Nephron progenitor cell (in vitro differentiated cells): ENCODE data around the gene TRIM2.

Source experiments
- DNase-seq: peaks from one replicate; pipeline ENCODE4 v3.0.0; 2021
- H3K27ac Mint-ChIP-seq: 2 replicates; pipeline ENCODE4 v1.8.0; 2021; ENCODE audit warnings: mild to moderate bottlenecking, moderate library complexity, mixed read lengths
- H3K27me3 Mint-ChIP-seq: 2 replicates; pipeline ENCODE4 v1.8.0; 2021; ENCODE audit warnings: mild to moderate bottlenecking, low read depth, mixed read lengths; ENCODE audit not compliant: poor library complexity
- H3K36me3 Mint-ChIP-seq: 2 replicates; pipeline ENCODE4 v1.8.0; 2021; ENCODE audit warnings: low read depth, mixed read lengths
- H3K4me1 Mint-ChIP-seq: 2 replicates; pipeline ENCODE4 v1.8.0; 2021; ENCODE audit warnings: mixed read lengths
- H3K4me3 Mint-ChIP-seq: 2 replicates; pipeline ENCODE4 v1.8.0; 2021; ENCODE audit warnings: mild to moderate bottlenecking, moderate library complexity, mixed read lengths
- H3K9me3 Mint-ChIP-seq: 2 replicates; pipeline ENCODE4 v1.8.0; 2021; ENCODE audit warnings: mild to moderate bottlenecking, moderate library complexity, mixed read lengths
- TF ChIP-seq, protein P1 (sequence below): fragments of 200-600 bp; sonication (generic); IDR thresholded peaks from 2 replicates; pipeline ENCODE4 v1.5.0; 2021; ENCODE audit warnings: antibody characterized with exemption

The TRIM2 gene

DNA sequence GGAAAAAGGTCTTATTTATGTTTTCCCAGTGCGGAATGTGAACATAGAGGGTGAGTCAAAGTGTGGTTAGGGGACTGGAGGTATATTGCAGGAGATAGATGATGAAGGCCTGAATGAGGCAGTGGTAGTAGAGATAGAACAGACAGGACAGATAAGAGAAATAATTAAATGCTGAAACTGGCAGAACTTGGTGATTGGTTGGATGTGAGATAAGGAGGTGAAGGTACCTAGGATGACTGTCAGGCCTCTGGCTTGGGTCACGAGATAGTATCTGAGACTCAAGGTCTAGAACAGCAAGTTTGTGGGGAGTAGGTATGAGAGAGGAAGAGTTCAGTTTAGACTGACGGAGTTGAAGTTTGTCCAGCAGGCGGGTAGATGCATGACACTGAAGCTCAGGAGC lies 143.8 kb downstream of the TRIM2 start:
- H3K36me3 Mint-ChIP-seq: peaks cover 12% of the 10 kb centered on the region
- H3K27me3 Mint-ChIP-seq: peaks cover 3% of the 10 kb centered on the region
- H3K27ac Mint-ChIP-seq: no peak overlapping the region
- no peak for DNase-seq
- TF ChIP-seq, protein P1, sequence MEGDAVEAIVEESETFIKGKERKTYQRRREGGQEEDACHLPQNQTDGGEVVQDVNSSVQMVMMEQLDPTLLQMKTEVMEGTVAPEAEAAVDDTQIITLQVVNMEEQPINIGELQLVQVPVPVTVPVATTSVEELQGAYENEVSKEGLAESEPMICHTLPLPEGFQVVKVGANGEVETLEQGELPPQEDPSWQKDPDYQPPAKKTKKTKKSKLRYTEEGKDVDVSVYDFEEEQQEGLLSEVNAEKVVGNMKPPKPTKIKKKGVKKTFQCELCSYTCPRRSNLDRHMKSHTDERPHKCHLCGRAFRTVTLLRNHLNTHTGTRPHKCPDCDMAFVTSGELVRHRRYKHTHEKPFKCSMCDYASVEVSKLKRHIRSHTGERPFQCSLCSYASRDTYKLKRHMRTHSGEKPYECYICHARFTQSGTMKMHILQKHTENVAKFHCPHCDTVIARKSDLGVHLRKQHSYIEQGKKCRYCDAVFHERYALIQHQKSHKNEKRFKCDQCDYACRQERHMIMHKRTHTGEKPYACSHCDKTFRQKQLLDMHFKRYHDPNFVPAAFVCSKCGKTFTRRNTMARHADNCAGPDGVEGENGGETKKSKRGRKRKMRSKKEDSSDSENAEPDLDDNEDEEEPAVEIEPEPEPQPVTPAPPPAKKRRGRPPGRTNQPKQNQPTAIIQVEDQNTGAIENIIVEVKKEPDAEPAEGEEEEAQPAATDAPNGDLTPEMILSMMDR: no peak
- H3K4me3 Mint-ChIP-seq: no peak overlapping the region
- peaks cover 42% of the 10 kb centered on the region for H3K4me1 Mint-ChIP-seq
- no peaks in the 10 kb centered on the region for H3K9me3 Mint-ChIP-seq

GRCh38 chr4:153349206-153349805 lies 145.1 kb downstream of the TRIM2 start:
- no peaks in the 10 kb centered on the region for H3K27me3 Mint-ChIP-seq
- H3K4me3 Mint-ChIP-seq: no peak overlapping the region
- TF ChIP-seq, protein P1: no peak
- H3K4me1 Mint-ChIP-seq: peaks cover 37% of the 10 kb centered on the region
- H3K36me3 Mint-ChIP-seq: peaks cover 12% of the 10 kb centered on the region
- H3K9me3 Mint-ChIP-seq: no peaks in the 10 kb centered on the region
- DNase-seq: no peak
- H3K27ac Mint-ChIP-seq: no peak overlapping the region

DNA sequence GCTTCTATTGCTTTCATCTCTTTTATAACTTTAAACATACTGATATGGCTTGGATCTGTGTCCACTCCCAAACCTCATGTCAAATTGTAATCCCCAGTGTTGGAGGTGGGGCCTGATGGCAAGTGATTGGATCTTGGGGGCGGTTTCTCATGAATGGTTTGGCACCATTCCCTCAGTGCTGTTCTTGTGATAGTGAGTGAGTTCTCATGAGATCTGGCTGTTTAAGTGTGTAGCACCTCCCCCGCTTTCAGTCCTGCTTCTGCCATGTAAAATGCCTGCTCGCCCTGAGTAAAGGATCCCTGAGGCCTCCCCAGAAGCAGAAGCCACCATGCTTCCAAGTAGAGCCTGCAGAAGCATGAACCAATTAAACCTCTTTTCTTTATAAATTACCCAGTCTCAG lies 157.9 kb downstream of the TRIM2 start:
- no peaks in the 10 kb centered on the region for H3K27me3 Mint-ChIP-seq
- H3K36me3 Mint-ChIP-seq: peaks cover 75% of the 10 kb centered on the region
- no peak overlapping the region for H3K4me3 Mint-ChIP-seq
- H3K9me3 Mint-ChIP-seq: no peaks in the 10 kb centered on the region
- peaks cover 9% of the 10 kb centered on the region for H3K4me1 Mint-ChIP-seq
- TF ChIP-seq, protein P1: no peak
- peak overlapping the region; percentile 72 for H3K27ac Mint-ChIP-seq
- DNase-seq: no peak

- peaks cover 84% of the 10 kb centered on the region for H3K36me3 Mint-ChIP-seq
- H3K27me3 Mint-ChIP-seq: no peaks in the 10 kb centered on the region
- DNase-seq: no peak
- no peak overlapping the region for H3K27ac Mint-ChIP-seq
- H3K4me1 Mint-ChIP-seq: peaks cover 9% of the 10 kb centered on the region
- TF ChIP-seq, protein P1: no peak
- no peak overlapping the region for H3K4me3 Mint-ChIP-seq
- H3K9me3 Mint-ChIP-seq: no peaks in the 10 kb centered on the region
Measured at GRCh38 chr4:153364061-153364460, 159.8 kb downstream of the TRIM2 start.

DNA sequence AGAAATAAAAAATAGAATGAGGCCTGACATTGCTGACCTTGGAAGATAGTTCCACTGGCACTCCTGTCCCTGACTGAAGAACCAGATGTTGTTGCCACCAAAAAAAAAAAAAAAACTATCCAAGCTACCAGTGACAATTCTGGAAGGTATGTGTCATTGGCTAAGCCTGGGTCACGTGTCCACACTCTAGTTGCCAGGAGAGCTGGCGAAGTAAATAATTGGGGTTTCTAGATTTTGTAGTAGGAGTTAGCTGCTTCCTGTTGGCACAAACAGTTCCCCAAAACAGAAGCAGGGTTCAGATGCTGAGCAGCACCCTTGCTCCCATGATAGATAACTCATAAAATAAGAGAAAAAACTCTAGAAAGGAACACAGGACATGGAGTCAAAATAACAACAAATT lies 160.8 kb downstream of the TRIM2 start:
- Mint-ChIP-seq H3K36me3 (peaks cover 84% of the 10 kb centered on the region), H3K4me1 (peaks cover 9% of the 10 kb centered on the region), H3K9me3 (no peaks in the 10 kb centered on the region), H3K27me3 (peaks cover 3% of the 10 kb centered on the region), H3K4me3 (no peak overlapping the region), H3K27ac (no peak overlapping the region)
- DNase-seq: no peak
- TF ChIP-seq, protein P1: no peak

DNA sequence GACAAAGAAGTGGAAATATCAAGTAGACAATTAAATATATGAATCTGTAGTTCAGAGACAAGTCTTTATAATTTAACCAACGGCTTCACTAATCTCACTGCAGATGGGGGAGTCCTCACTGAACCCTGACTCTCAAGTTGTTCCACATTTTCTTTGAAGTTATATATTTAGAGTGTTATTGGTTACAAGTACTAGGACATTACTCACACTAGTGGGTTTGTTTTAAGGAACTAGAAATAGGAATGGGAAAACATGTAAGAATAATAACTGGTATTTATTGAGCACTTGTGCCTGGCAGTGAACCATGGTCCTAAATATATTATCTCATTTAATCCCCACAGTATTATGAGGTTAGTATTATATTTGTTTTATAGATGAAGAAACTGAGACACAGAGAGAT lies 162.2 kb downstream of the TRIM2 start:
- Mint-ChIP-seq H3K4me3 (no peak overlapping the region), H3K27ac (no peak overlapping the region), H3K36me3 (peaks cover 90% of the 10 kb centered on the region), H3K4me1 (peaks cover 9% of the 10 kb centered on the region), H3K9me3 (peaks cover 8% of the 10 kb centered on the region), H3K27me3 (peaks cover 5% of the 10 kb centered on the region)
- no peak for DNase-seq
- TF ChIP-seq, protein P1: no peak
